Lung (tissue), 12 donors: ENCODE results near the gene GCC2. TPM values are rescaled to one million over a fixed set of nuclear protein-coding genes. Genes with fewer than 3 reads are reported as not detected.
"Not testable (repeated sequence)": the region's sequence is repeated elsewhere in the genome, so short reads cannot be mapped to it uniquely, and the experiment has no call there.

Experiments used
- ATAC-seq: fragments of 200-7000 bp; cut with Tn5 transposase; one replicate; pipeline ENCODE4 v1.9.1; 2020; ENCODE audit warnings: moderate number of reproducible peaks; ENCODE audit not compliant: insufficient read depth, low FRiP score
- DNase-seq, 3 donors: peaks; one replicate each; pipeline ENCODE4 v3.0.0-alpha.2; 2013 to 2017
- H3K27ac ChIP-seq, 2 donors: one replicate each; pipeline ENCODE4 v1.5.1; 2013; ENCODE audit warnings: mild to moderate bottlenecking in 2 of 2, moderate library complexity in 2 of 2, control low read depth in 1 of 2, inconsistent platforms in 1 of 2, low read depth in 1 of 2, low read length in 1 of 2
- H3K27me3 ChIP-seq, 3 donors: one replicate each; pipeline ENCODE4 v1.5.1; 2013; ENCODE audit warnings: low read length in 2 of 3; ENCODE audit not compliant: control insufficient read depth in 3 of 3, insufficient read depth in 3 of 3
- H3K36me3 ChIP-seq, 4 donors: one replicate each; pipeline ENCODE4 v1.5.1; 2013; ENCODE audit warnings: low read length in 4 of 4, mild to moderate bottlenecking in 1 of 4, moderate library complexity in 1 of 4; ENCODE audit not compliant: control insufficient read depth in 4 of 4, insufficient read depth in 4 of 4
- H3K4me1 ChIP-seq, 5 donors: one replicate each; pipeline ENCODE4 v1.5.1; 2013; ENCODE audit warnings: low read length in 5 of 5, mild to moderate bottlenecking in 2 of 5, moderate library complexity in 1 of 5; ENCODE audit not compliant: control insufficient read depth in 5 of 5, insufficient read depth in 5 of 5
- H3K4me3 ChIP-seq: one replicate; pipeline ENCODE4 v1.5.1; 2013; ENCODE audit warnings: mild to moderate bottlenecking, control low read depth, moderate library complexity
- H3K9ac ChIP-seq, 2 donors: one replicate each; pipeline ENCODE4 v1.5.1; 2013; ENCODE audit warnings: low read length in 2 of 2, control low read depth in 1 of 2; ENCODE audit not compliant: insufficient read depth in 1 of 2
- H3K9me3 ChIP-seq, 4 donors: one replicate each; pipeline ENCODE4 v1.5.1; 2013; ENCODE audit warnings: low read length in 3 of 4, mild to moderate bottlenecking in 1 of 4, moderate library complexity in 1 of 4; ENCODE audit not compliant: control insufficient read depth in 4 of 4, insufficient read depth in 3 of 4
- WGBS, 2 donors: extraction: QIAGEN DNeasy Blood & Tissue Kit; methylation state at CpG; one replicate each; pipeline ENCODE4 v1.1.7; 2013; 5-methylcytosine and 5-hydroxymethylcytosine counted together
- polyA plus RNA-seq, 2 donors: library from polyadenylated mRNA; stranded (reverse); fragments of 200-250 nt; gene quantifications; one replicate each; pipeline ENCODE4 v1.2.1, GENCODE V29; 2013
- total RNA-seq, 2 donors: library from RNA; depleted of rRNA in 1 of 2; stranded (reverse); fragments of >200 nt in 1 of 2; gene quantifications; one replicate each; pipeline ENCODE4 v1.2.1, GENCODE V29; 2014 to 2021
- TF ChIP-seq, protein P1 (sequence below): IDR thresholded peaks from 2 replicates; pipeline ENCODE4 v1.5.1; 2012; ENCODE audit warnings: mild to moderate bottlenecking; ENCODE audit errors: control extremely low read depth, extremely low read depth
- donor health status: control.
- donor health status: control.
- donor health status: Bipolar disorder and iron deficiency.
- donor health status: healthy.
- donor health status: DM: yes; HTN: yes; CAD: no.

The GCC2 gene
- total and polyA plus RNA-seq, 4 donors, result 10.4 to 111 (median 23.0) TPM

DNA sequence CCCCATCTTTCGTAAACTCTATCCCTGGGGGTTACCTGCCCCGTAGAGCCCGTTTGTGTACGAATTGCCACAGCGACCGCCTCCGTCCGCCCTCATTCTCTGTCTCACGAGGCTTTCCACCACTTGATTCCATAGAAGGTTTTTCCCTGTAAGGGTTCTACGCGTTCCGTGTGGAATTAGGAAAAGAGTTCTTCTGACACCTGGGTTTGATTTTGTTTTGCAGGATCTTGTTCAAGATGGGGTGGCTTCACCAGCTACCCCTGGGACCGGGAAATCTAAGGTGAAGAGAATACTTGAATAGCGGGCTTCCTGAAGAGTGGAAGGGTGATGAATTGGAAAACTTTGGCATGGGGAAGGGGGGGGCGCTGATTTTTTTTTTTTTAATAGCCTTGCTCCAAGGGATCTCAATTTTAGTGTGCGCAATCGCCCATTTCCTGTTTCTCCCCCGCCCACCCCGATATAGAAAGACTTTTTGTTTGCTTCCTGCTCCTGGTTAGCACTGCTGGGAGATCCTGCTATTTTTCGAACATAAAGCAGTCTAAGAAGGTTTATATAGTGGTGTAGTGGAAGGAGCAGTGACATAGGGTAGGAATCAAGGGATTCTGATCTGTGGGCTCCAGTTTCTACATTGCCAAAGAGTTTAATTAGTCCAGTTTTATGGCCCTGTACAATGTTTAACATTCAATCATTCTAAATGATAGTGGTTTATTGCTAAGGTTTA is 564 bp downstream of the GCC2 start:
- 1% methylated on average over 20 of the region's 20 CpGs for WGBS, 2 donors
- Histone ChIP-seq H3K36me3 (peaks cover 6 to 10% (median 9%) of the 10 kb centered on the region in 4 donors), H3K27ac (peak overlapping the region; percentile 64 to 93), H3K27me3 (no peaks in the 10 kb centered on the region), H3K9ac (peak overlapping the region; percentile 94 to 99), H3K4me3 (peak overlapping the region; percentile 82), H3K9me3 (no peaks in the 10 kb centered on the region), H3K4me1 (peaks cover 0 to 13% (median 7%) of the 10 kb centered on the region in 5 donors)
- peak; percentile 46 for ATAC-seq
- TF ChIP-seq, protein P1, sequence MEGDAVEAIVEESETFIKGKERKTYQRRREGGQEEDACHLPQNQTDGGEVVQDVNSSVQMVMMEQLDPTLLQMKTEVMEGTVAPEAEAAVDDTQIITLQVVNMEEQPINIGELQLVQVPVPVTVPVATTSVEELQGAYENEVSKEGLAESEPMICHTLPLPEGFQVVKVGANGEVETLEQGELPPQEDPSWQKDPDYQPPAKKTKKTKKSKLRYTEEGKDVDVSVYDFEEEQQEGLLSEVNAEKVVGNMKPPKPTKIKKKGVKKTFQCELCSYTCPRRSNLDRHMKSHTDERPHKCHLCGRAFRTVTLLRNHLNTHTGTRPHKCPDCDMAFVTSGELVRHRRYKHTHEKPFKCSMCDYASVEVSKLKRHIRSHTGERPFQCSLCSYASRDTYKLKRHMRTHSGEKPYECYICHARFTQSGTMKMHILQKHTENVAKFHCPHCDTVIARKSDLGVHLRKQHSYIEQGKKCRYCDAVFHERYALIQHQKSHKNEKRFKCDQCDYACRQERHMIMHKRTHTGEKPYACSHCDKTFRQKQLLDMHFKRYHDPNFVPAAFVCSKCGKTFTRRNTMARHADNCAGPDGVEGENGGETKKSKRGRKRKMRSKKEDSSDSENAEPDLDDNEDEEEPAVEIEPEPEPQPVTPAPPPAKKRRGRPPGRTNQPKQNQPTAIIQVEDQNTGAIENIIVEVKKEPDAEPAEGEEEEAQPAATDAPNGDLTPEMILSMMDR, result no peak
- DNase-seq, result peak; percentile 52 to 77 (median 77)

GRCh38 chr2:108450863-108451262 is 1.9 kb downstream of the GCC2 start:
- peaks cover 10 to 22% (median 13%) of the 10 kb centered on the region in 4 donors for H3K36me3 ChIP-seq
- H3K4me1 ChIP-seq, result peaks cover 0 to 13% (median 7%) of the 10 kb centered on the region in 5 donors
- WGBS, 2 donors, result 90 to 98% methylated on average over 3 of the region's 3 CpGs
- ATAC-seq (no peak), DNase-seq (no peak)
- no peaks in the 10 kb centered on the region for H3K27me3 ChIP-seq
- H3K4me3 ChIP-seq, result no peak overlapping the region
- no peak overlapping the region for H3K9ac ChIP-seq
- H3K27ac ChIP-seq, result no peak overlapping the region
- TF ChIP-seq, protein P1, result no peak
- H3K9me3 ChIP-seq, result peaks cover 0 to 3% (median 1%) of the 10 kb centered on the region in 4 donors

DNA sequence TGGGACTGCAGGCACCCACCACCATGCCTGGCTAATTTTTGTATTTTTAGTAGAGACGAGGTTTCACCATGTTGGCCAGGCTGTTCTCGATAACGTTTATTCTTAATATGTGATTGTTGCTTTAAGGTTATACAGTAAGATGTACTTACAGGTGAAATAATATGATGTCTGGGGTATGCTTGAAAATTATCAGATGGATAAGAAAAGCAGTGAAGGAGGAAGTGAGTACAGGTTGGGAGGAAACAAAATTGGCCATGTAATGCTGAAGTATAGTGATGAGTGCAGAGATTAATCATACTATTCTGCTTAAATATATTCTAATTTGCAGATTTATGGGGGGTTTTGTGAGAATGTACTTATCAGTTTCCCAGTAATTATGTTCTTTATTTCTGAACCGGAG is 3.0 kb downstream of the GCC2 start:
- no peak for ATAC-seq
- no peak overlapping the region for H3K27ac ChIP-seq
- no peak overlapping the region for H3K9ac ChIP-seq
- peaks cover 0 to 13% (median 7%) of the 10 kb centered on the region in 5 donors for H3K4me1 ChIP-seq
- H3K27me3 ChIP-seq, result no peaks in the 10 kb centered on the region
- 92 to 98% methylated on average over 4 of the region's 4 CpGs for WGBS, 2 donors
- no peak overlapping the region for H3K4me3 ChIP-seq
- no peak for DNase-seq
- H3K36me3 ChIP-seq, result peaks cover 12 to 31% (median 16%) of the 10 kb centered on the region in 4 donors
- peaks cover 0 to 3% (median 1%) of the 10 kb centered on the region in 4 donors for H3K9me3 ChIP-seq
- TF ChIP-seq, protein P1, result no peak

- 96 to 98% methylated on average over 4 of the region's 4 CpGs for WGBS, 2 donors
- H3K27me3 ChIP-seq, H3K27ac ChIP-seq, DNase-seq, H3K9ac ChIP-seq, ATAC-seq, H3K4me3 ChIP-seq, H3K9me3 ChIP-seq, H3K4me1 ChIP-seq: not testable (repeated sequence)
- peaks cover 12 to 42% (median 18%) of the 10 kb centered on the region in 4 donors for H3K36me3 ChIP-seq
Measured at GRCh38 chr2:108453530-108453929, 4.5 kb downstream of the GCC2 start.
